ENCODE data around the gene HBE1. TPM values are rescaled to one million over a fixed set of nuclear protein-coding genes. Genes with fewer than 3 reads are reported as not detected.

The HBE1 gene
- total RNA-seq, 2 donors from 2014 or later, result not detected

DNA sequence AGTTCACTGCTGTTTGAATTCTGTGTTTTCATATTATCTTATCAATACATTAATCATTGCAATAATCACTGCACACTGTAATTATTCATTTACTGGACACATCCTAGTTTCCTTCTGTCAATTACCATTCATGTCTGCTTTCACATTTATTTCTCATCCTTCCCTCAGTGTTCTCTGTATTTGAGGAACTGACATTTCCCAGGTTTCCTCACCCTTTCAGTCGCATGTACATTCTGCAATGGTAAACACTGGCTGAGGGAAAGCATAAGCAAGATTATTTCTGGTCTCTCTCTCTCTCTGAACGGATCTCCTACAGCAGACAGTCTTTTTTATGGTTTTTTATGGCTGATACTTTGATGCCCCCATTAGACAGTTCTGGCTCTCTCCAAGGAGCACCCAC lies 31.3 kb downstream of the HBE1 start:
- Histone ChIP-seq H3K27ac (no peak overlapping the region), H3K27me3 (replicated peaks; ENCODE audit: insufficient read depth) (no peaks in the 10 kb centered on the region), H3K9me3 (no peaks in the 10 kb centered on the region), H3K36me3 (no peaks in the 10 kb centered on the region), H3K4me1 (ENCODE audit: control insufficient read depth in 1 of 2, low read depth in 2 of 2) (no peaks in the 10 kb centered on the region), H3K4me3 (no peak overlapping the region)
- TF ChIP-seq, protein P1, sequence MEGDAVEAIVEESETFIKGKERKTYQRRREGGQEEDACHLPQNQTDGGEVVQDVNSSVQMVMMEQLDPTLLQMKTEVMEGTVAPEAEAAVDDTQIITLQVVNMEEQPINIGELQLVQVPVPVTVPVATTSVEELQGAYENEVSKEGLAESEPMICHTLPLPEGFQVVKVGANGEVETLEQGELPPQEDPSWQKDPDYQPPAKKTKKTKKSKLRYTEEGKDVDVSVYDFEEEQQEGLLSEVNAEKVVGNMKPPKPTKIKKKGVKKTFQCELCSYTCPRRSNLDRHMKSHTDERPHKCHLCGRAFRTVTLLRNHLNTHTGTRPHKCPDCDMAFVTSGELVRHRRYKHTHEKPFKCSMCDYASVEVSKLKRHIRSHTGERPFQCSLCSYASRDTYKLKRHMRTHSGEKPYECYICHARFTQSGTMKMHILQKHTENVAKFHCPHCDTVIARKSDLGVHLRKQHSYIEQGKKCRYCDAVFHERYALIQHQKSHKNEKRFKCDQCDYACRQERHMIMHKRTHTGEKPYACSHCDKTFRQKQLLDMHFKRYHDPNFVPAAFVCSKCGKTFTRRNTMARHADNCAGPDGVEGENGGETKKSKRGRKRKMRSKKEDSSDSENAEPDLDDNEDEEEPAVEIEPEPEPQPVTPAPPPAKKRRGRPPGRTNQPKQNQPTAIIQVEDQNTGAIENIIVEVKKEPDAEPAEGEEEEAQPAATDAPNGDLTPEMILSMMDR (IDR thresholded peaks at IDR 0.05), result no peak
- ATAC-seq (ENCODE audit: insufficient number of reproducible peaks, low FRiP score, low read depth) (no peak), DNase-seq (ENCODE audit: low spot score) (no peak)

DNA sequence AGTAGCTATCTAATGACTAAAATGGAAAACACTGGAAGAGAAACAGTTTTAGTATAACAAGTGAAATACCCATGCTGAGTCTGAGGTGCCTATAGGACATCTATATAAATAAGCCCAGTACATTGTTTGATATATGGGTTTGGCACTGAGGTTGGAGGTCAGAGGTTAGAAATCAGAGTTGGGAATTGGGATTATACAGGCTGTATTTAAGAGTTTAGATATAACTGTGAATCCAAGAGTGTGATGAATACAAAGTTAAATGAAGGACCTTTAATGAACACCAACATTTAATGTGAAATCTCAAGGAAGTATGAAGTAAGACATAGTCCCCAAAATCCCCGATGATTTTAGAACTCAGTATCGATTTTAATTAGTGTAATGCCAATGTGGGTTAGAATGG lies 32.3 kb downstream of the HBE1 start:
- Histone ChIP-seq H3K4me1 (ENCODE audit: control insufficient read depth in 1 of 2, low read depth in 2 of 2) (no peaks in the 10 kb centered on the region), H3K4me3 (no peak overlapping the region), H3K36me3 (no peaks in the 10 kb centered on the region), H3K27ac (no peak overlapping the region), H3K9me3 (no peaks in the 10 kb centered on the region), H3K27me3 (replicated peaks; ENCODE audit: insufficient read depth) (no peaks in the 10 kb centered on the region)
- TF ChIP-seq, protein P1 (IDR thresholded peaks at IDR 0.05), result no peak
- ATAC-seq (ENCODE audit: insufficient number of reproducible peaks, low FRiP score, low read depth) (no peak), DNase-seq (ENCODE audit: low spot score) (no peak)

DNA sequence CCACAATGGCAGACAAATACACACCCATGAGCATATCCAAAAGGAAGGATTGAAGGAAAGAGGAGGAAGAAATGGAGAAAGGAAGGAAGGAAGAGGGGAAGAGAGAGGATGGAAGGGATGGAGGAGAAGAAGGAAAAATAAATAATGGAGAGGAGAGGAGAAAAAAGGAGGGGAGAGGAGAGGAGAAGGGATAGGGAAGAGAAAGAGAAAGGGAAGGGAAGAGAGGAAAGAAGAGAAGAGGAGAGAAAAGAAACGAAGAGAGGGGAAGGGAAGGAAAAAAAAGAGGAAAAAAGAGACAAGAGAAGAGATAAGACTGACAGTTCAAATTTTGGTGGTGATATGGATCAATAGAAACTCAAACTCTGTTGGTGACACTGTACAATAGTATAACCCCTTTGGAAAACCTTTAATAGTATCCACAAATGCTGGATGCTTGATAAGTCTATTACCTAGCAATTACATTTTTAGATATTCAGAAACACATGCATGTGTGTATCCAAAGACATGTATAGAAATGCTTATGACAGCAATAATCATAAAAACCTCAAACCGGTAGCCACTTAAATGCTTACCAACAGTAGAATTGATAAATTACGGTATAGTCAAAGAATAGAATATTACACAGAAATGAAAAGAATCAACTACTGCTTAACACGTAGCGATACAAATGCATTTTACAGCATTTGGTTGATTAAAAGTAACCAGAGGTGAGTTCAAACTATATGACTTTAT lies 34.2 kb downstream of the HBE1 start:
- H3K27me3 ChIP-seq (replicated peaks; ENCODE audit: insufficient read depth), result no peaks in the 10 kb centered on the region
- no peak overlapping the region for H3K27ac ChIP-seq
- DNase-seq (ENCODE audit: low spot score), result no peak
- no peaks in the 10 kb centered on the region for H3K36me3 ChIP-seq
- TF ChIP-seq, protein P1 (IDR thresholded peaks at IDR 0.05), result no peak
- no peaks in the 10 kb centered on the region for H3K4me1 ChIP-seq (ENCODE audit: control insufficient read depth in 1 of 2, low read depth in 2 of 2)
- ATAC-seq (ENCODE audit: insufficient number of reproducible peaks, low FRiP score, low read depth), result no peak
- H3K9me3 ChIP-seq, result no peaks in the 10 kb centered on the region
- H3K4me3 ChIP-seq, result no peak overlapping the region

- ATAC-seq (ENCODE audit: insufficient number of reproducible peaks, low FRiP score, low read depth), result no peak
- no peak within 1 kb of the TSS for H3K27ac ChIP-seq
- no peaks in the 10 kb centered on the region for H3K9me3 ChIP-seq
- H3K4me3 ChIP-seq, result no peak within 1 kb of the TSS
- no peaks in the 10 kb centered on the region for H3K27me3 ChIP-seq (replicated peaks; ENCODE audit: insufficient read depth)
- H3K36me3 ChIP-seq, result no peaks in the 10 kb centered on the region
- TF ChIP-seq, protein P1 (IDR thresholded peaks at IDR 0.05), result no peak
- DNase-seq (ENCODE audit: low spot score), result no peak
- H3K4me1 ChIP-seq (ENCODE audit: control insufficient read depth in 1 of 2, low read depth in 2 of 2), result no peaks in the 10 kb centered on the region
Measured at GRCh38 chr11:5234381-5234834, 35.3 kb downstream of the HBE1 start, which contains the start of gene HBD. Gene HBD (minus strand): TSS chr11:5234483. CDS start chr11:5234433, 50 bp downstream.

- TF ChIP-seq, protein P1 (IDR thresholded peaks at IDR 0.05), result no peak
- H3K4me1 ChIP-seq (ENCODE audit: control insufficient read depth in 1 of 2, low read depth in 2 of 2), result no peaks in the 10 kb centered on the region
- no peaks in the 10 kb centered on the region for H3K9me3 ChIP-seq
- ATAC-seq (ENCODE audit: insufficient number of reproducible peaks, low FRiP score, low read depth), result no peak
- H3K27me3 ChIP-seq (replicated peaks; ENCODE audit: insufficient read depth), result no peaks in the 10 kb centered on the region
- no peak for DNase-seq (ENCODE audit: low spot score)
- no peak overlapping the region for H3K27ac ChIP-seq
- H3K4me3 ChIP-seq, result no peak overlapping the region
- no peaks in the 10 kb centered on the region for H3K36me3 ChIP-seq
Measured at GRCh38 chr11:5233307-5233706, 36.4 kb downstream of the HBE1 start.
